D721Med (cell line): ENCODE measurements around the gene PSMC2.

Experiments
- DNase-seq: peaks from one replicate; pipeline ENCODE4 v3.0.0; 2011; ENCODE audit warnings: low spot score; ENCODE audit not compliant: insufficient read length
- FAIRE-seq: peaks from 2 replicates; lab custom pipeline; 2011; peaks lifted over from hg19 to GRCh38; lab: Jason Lieb, UNC
- TF ChIP-seq, protein P1 (sequence below): IDR thresholded peaks from 2 replicates; pipeline ENCODE4 v1.5.1; 2012; ENCODE audit warnings: mild to moderate bottlenecking, control low read depth; ENCODE audit not compliant: insufficient read depth; ENCODE audit errors: missing control alignments

The PSMC2 gene

DNA sequence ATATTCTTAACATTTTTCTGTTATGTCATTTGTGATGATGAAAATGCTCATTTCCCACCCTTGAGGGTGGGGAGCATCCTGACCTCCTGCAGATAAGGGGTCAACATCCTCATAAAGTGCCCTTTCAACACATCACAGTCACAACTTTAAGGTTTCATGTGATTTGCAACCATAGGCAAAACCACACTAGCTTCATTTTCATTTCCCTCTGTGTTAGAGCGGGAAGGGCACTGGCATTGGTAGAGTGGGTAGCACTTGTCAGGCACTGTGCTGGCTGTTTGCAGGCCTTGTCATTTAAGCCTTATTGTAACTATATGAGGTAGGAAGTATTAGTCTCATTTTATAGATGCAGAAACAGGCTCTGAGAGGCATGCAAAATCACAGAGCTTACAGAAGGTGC is 39.8 kb downstream of the PSMC2 start:
- no peak for FAIRE-seq
- TF ChIP-seq, protein P1, sequence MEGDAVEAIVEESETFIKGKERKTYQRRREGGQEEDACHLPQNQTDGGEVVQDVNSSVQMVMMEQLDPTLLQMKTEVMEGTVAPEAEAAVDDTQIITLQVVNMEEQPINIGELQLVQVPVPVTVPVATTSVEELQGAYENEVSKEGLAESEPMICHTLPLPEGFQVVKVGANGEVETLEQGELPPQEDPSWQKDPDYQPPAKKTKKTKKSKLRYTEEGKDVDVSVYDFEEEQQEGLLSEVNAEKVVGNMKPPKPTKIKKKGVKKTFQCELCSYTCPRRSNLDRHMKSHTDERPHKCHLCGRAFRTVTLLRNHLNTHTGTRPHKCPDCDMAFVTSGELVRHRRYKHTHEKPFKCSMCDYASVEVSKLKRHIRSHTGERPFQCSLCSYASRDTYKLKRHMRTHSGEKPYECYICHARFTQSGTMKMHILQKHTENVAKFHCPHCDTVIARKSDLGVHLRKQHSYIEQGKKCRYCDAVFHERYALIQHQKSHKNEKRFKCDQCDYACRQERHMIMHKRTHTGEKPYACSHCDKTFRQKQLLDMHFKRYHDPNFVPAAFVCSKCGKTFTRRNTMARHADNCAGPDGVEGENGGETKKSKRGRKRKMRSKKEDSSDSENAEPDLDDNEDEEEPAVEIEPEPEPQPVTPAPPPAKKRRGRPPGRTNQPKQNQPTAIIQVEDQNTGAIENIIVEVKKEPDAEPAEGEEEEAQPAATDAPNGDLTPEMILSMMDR: no peak
- no peak for DNase-seq

DNA sequence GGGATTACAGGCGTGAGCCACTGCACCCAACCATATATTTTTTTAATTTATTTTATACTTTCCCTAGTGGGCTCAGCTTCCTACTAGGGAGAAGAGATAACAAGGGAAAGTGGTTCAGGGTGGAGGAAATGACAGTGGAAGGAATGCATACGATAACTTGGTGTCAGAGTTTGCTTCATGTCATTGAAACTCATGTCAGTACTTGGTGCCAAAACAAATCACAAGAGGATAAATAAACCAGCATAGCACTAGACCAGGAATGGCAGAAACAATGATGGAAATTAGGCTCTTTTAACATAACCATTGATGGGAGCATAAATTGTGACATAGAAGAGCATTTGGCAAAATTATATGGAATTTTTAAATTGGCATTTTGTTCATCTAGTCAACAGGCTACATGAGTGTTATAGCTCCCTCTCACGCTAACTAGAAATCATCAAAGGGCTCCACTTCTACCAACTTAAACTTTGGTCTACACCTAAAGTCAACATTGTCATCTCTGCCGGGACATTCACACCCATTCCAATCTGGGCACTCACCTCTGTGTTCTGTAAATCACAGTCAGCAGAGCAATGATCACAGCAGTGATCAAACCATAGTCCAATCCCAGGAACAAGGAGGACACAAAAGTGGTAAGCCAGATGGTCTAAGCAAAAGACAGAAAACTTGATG is 41.2 kb downstream of the PSMC2 start:
- FAIRE-seq (no peak), DNase-seq (no peak)
- TF ChIP-seq, protein P1: no peak

DNA sequence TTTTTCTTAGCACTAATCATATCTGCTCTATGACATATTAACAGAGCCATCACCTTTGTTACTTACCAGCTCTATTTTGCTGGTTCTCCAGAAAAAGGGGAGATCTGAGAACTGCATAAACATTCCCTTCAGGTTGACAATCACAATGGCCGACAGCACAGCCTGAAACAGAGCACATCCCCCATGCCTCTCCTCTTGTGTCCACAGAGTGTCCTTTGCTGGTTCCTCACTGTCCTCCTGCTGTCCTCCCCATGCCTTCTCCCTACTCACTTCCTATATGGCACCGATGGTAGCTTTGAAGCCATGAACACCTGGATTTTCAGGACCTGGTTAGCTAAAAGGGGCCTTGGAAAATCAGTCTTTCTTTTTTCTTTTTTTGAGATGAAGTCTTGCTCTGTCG is 41.8 kb downstream of the PSMC2 start:
- TF ChIP-seq, protein P1: no peak
- FAIRE-seq: no peak
- DNase-seq: no peak

DNA sequence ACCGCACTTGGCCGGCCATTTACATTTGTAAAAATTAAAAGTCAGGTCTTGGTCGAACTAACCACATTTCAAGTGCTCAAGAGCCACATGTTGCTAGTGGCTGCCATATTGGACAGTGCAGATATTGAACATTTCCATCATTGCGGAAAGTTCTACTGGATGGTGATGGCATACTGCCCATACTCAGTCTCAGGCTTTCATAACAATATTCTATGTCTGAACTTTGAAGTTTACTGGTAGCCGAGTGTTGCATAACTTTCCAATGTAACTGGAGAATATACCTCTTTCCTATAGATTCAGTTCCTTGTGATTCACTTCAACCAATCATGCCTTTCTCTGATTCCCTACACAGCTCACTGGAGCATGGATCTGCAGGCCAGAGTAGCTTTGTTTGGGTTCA is 43.7 kb downstream of the PSMC2 start:
- no peak for FAIRE-seq
- TF ChIP-seq, protein P1: no peak
- DNase-seq: no peak

DNA sequence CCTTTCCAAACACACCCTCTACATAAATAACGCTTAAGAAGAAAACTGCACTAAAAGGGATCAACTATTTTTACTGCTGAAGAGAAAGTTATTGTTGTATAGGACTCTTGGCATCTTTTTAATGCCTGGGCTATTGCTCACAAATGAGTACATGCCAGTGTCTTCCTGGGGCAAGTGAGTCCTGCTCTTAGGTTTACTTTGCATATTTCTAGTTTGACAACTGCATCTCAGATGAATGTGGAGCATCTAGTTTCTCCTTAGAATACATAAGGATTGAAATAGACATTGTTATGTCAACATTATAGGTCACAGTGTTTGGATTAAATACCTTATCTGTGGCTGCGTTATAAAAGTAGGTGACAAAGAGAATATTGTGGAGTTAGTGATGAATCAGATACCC is 44.5 kb downstream of the PSMC2 start:
- DNase-seq (no peak), FAIRE-seq (no peak)
- TF ChIP-seq, protein P1: no peak

DNA sequence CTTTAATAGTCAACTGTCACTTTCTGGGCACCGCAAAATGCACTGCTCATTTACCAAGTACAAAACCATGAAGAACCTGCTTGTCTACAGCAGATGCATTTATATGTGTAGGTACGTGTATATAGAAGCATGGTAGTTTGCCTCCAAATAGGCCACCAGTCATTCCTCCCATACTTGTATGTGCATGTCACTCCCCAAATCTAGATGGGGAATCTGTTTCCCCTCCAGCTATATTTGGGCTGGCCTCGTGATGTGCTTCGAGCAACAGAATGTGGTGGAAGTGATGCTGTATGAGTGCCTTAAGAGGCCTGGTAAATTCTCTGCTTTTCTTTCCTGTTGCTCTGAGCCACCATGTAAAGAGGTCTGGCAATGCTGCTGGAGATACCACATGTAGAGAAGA is 47.1 kb downstream of the PSMC2 start:
- no peak for DNase-seq
- TF ChIP-seq, protein P1: no peak
- FAIRE-seq: no peak

DNA sequence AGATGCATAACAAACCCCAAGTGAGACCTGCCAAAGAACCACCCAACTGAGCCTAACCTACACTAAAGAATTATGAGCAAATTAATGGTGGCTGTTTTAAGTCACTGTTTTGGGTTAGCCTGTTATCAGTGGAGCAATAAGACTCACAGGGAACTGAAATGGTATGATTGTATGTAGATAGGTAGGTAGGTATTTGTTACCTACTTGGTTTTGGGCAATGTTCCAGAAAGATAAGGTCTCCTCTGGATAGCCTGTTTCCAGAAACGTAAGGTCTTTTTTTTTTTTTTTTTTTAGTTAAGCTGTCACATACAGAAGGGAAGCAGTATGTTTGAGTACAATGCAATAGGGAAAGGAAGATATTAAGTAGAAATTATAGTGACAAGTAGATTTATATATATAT is 47.6 kb downstream of the PSMC2 start:
- FAIRE-seq (no peak), DNase-seq (no peak)
- TF ChIP-seq, protein P1: no peak
